K562 (cell line): Measurements from ENCODE around the gene FEN1. TPM values are rescaled to one million over a fixed set of nuclear protein-coding genes. Genes with fewer than 3 reads are reported as not detected.

Experiments used
- ATF1 ChIP-seq, 2 experiments: fragments of 450-650 bp in 1 of 2; IDR thresholded peaks; 2 replicates each; pipeline ENCODE4 v1.6.1; 2016; ENCODE audit warnings: missing compliant biosample characterization in 1 of 2, missing genetic modification characterization in 1 of 2
- BMI1 ChIP-seq: fragments of 150-350 bp; IDR thresholded peaks from 2 replicates; pipeline ENCODE4 v1.6.1; 2014; ENCODE audit warnings: low read length
- BRCA1 ChIP-seq, 2 experiments: fragments of 450-650 bp in 1 of 2; sonication (generic) in 1 of 2; formaldehyde crosslinking in 1 of 2; IDR thresholded peaks; 2 replicates each; pipeline versions ENCODE4 v1.5.0 to v1.6.1; 2017 to 2020; ENCODE audit warnings: mild to moderate bottlenecking in 1 of 2, missing genetic modification reagents in 1 of 2
- BRD4 ChIP-seq: fragments of 200-600 bp; sonication (generic); IDR thresholded peaks from 2 replicates; pipeline ENCODE4 v1.6.1; 2017; ENCODE audit warnings: inconsistent platforms
- CSDE1 ChIP-seq, 2 experiments: fragments of 450-650 bp; IDR thresholded peaks; 2 replicates each; pipeline ENCODE4 v1.6.1; 2016; ENCODE audit warnings: mild to moderate bottlenecking in 1 of 2
- ETV6 ChIP-seq, 3 experiments: fragments of 150-350 bp in 1 of 3; sonication (generic) in 1 of 3; formaldehyde crosslinking in 1 of 3; IDR thresholded peaks; 2 replicates each; pipeline versions ENCODE4 v1.6.1 to v1.8.0; 2014 to 2022; ENCODE audit warnings: borderline replicate concordance in 2 of 3, low read depth in 2 of 3, antibody characterized with exemption in 1 of 3, low read length in 1 of 3, mild to moderate bottlenecking in 1 of 3, missing genetic modification reagents in 1 of 3
- FOXK2 ChIP-seq, 2 experiments: fragments of 450-650 bp; IDR thresholded peaks in 1 of 2; conservative IDR thresholded peaks in 1 of 2; 2 replicates each; pipeline ENCODE4 v1.6.1; 2016; ENCODE audit warnings: low read depth in 2 of 2, mild to moderate bottlenecking in 1 of 2
- GABPB2 ChIP-seq: fragments of 250-450 bp; sonication (Bioruptor Pico); conservative IDR thresholded peaks from 2 replicates; pipeline ENCODE4 v1.5.1; 2021; ENCODE audit warnings: mild to moderate bottlenecking
- MAFK ChIP-seq: IDR thresholded peaks from 2 replicates; pipeline ENCODE4 v1.6.1; 2011; ENCODE audit warnings: low read length, improper control_type of control experiment
- NR2F6 ChIP-seq: fragments of 450-650 bp; formaldehyde crosslinking; IDR thresholded peaks from 2 replicates; pipeline ENCODE4 v1.4.0; 2020; ENCODE audit warnings: mild to moderate bottlenecking
- PHF20 ChIP-seq: fragments of 450-650 bp; IDR thresholded peaks from 2 replicates; pipeline ENCODE4 v1.6.1; 2018; ENCODE audit not compliant: partially characterized antibody
- POLR2AphosphoS2 ChIP-seq: IDR thresholded peaks from 2 replicates; pipeline ENCODE4 v1.6.1; 2012; ENCODE audit warnings: low read length, improper control_type of control experiment
- POLR3A ChIP-seq: IDR thresholded peaks from 2 replicates; pipeline ENCODE4 v1.6.1; 2011; ENCODE audit warnings: borderline replicate concordance, mild to moderate bottlenecking, moderate library complexity; ENCODE audit not compliant: insufficient read length, insufficient read depth; ENCODE audit errors: extremely low read depth
- RBM22 ChIP-seq: fragments of 200-400 bp; formaldehyde crosslinking; IDR thresholded peaks from 2 replicates; pipeline ENCODE4 v1.6.1; 2018; ENCODE audit warnings: low read length, low read depth; ENCODE audit not compliant: poor library complexity, severe bottlenecking
- RHOXF2B ChIP-seq: fragments of 250-450 bp; sonication (Bioruptor Pico); conservative IDR thresholded peaks from 2 replicates; pipeline ENCODE4 v1.5.1; 2021
- SIX5 ChIP-seq, 2 experiments: IDR thresholded peaks; 2 replicates each; pipeline ENCODE4 v1.6.1; 2011; ENCODE audit warnings: low read length in 2 of 2, borderline replicate concordance in 1 of 2, low read depth in 1 of 2, mild to moderate bottlenecking in 1 of 2, moderate library complexity in 1 of 2; ENCODE audit not compliant: insufficient read depth in 1 of 2
- SMAD3 ChIP-seq: fragments of 450-650 bp; formaldehyde crosslinking; conservative IDR thresholded peaks from 2 replicates; pipeline ENCODE4 v1.4.0; 2020; ENCODE audit warnings: mild to moderate bottlenecking
- XRCC3 ChIP-seq: fragments of 450-650 bp; IDR thresholded peaks from 2 replicates; pipeline ENCODE4 v1.6.1; 2017; ENCODE audit warnings: mild to moderate bottlenecking, moderate library complexity
- ZBTB7A ChIP-seq: IDR thresholded peaks from 2 replicates; pipeline ENCODE4 v1.6.1; 2011; ENCODE audit warnings: low read depth, mild to moderate bottlenecking, low read length, moderate library complexity, borderline replicate concordance; ENCODE audit not compliant: control insufficient read depth
- ZNF3 ChIP-seq: fragments of 250-450 bp; sonication (Bioruptor Pico); IDR thresholded peaks from 2 replicates; pipeline ENCODE4 v1.5.0; 2021; ENCODE audit warnings: mild to moderate bottlenecking, moderate library complexity
- ZNF324 ChIP-seq: fragments of 250-450 bp; sonication (Bioruptor Pico); IDR thresholded peaks from 2 replicates; pipeline ENCODE4 v1.4.0; 2020; ENCODE audit warnings: mild to moderate bottlenecking
- ZSCAN32 ChIP-seq: fragments of 450-650 bp; formaldehyde crosslinking; IDR thresholded peaks from 2 replicates; pipeline ENCODE4 v1.4.0; 2020; ENCODE audit warnings: mild to moderate bottlenecking, moderate library complexity
- polyA plus RNA-seq, 8 experiments: library from polyadenylated mRNA; depleted of rRNA in 4 of 8; stranded (reverse) in 5 of 8; unstranded in 3 of 8; fragments of >200 nt; fragmentation: Nextera tagmentation in 2 of 8; fragmentation: Illumina TruSeq in 1 of 8; extraction: Ambion mirVana in 2 of 8; extraction: Trizol in 1 of 8; gene quantifications; 2 replicates each; pipeline versions ENCODE4 v1.2.1 to v1.2.3, GENCODE V29; 2011 to 2014; ENCODE audit warnings: inconsistent platforms in 1 of 8, missing spikeins in 1 of 8
- total RNA-seq, 7 experiments: library from RNA; depleted of rRNA in 6 of 7; stranded (reverse); fragments of >200 nt in 6 of 7; fragmentation: Illumina TruSeq in 2 of 7; extraction: Trizol in 2 of 7; gene quantifications; 2 replicates each; pipeline versions ENCODE4 v1.2.1 to v1.2.3, GENCODE V29; 2011 to 2021; ENCODE audit warnings: low replicate concordance in 1 of 7
- TF ChIP-seq, protein P1 (sequence below): fragments of 450-650 bp; IDR thresholded peaks from 2 replicates; pipeline ENCODE4 v1.6.1; 2016; ENCODE audit warnings: mild to moderate bottlenecking
- TF ChIP-seq, protein P2 (sequence below): fragments of 250-450 bp; sonication (Bioruptor Pico); IDR thresholded peaks from 2 replicates; pipeline ENCODE4 v1.5.0; 2021
- TF ChIP-seq, protein P3 (sequence below): sonication (generic); IDR thresholded peaks from 2 replicates; pipeline ENCODE4 v1.6.1; 2016

FEN1 gene
- total and polyA plus RNA-seq, 9 of the 15 experiments (the other 6 are each of a cell fraction or from before 2014, with no cell fraction given): 58.1 to 156 (median 137) TPM

DNA sequence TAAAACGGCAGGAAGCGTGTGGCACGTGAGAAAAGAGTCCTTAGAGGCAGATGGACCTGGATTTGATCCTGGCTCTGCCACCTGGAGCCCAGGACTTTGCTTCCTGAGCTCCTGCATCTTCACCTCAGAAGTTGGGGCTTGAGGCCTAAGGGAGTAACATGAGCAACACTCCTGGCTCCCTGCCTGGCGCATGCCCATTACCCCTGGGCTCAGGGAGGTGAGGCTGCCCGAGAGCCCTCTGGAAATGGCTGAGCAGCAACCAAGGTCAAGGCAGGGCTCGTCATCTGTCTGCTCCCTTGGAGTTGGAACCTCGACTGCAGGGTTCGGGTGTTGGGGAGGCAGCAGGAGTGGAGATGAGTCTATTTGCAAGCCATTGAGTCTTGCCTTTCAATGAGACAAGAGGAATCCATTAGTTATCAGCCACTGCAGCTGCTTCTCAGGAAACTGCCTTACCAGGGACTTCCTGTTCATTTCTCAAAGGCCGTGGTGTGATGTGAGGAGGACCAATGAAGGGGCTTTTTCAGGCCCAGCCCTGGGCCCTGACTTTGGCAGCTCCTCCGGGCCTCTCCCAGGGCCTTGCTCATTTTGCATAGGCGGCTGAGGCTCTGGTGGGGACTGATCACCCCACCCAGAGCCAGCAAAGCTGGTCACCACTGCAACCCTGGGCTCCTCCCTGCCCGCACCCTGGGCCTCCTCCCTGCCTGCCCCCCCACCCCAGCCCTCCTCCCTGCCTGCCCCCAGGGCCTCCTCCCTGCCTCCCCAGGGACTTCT, 41.8 kb downstream of the FEN1 start (continued):
- TF ChIP-seq FOXK2 (conservative IDR thresholded peaks at IDR 0.05 in 1 of 2, IDR thresholded peaks at IDR 0.05 in 1 of 2; ENCODE audit: low read depth in 2 of 2) (no peak), NR2F6 (no peak), ETV6 (IDR thresholded peaks at IDR 0.05; ENCODE audit: borderline replicate concordance in 1 of 2, low read depth in 2 of 2, low read length in 1 of 2) (no peak), ETV6 (CRISPR knock-in tag; IDR thresholded peaks at IDR 0.05; ENCODE audit: borderline replicate concordance) (no peak), ZSCAN32 (CRISPR knock-in tag) (no peak), BMI1 (no peak), SIX5 (IDR thresholded peaks at IDR 0.05; ENCODE audit: borderline replicate concordance in 1 of 2, insufficient read depth in 1 of 2, low read depth in 1 of 2, low read length in 2 of 2) (no peak), BRCA1 (IDR thresholded peaks at IDR 0.05) (no peak), BRCA1 (CRISPR knock-in tag; IDR thresholded peaks at IDR 0.05) (no peak), POLR3A (no peak), ZNF3 (no peak), ZBTB7A (no peak), ATF1 (CRISPR knock-in tag; IDR thresholded peaks at IDR 0.05) (no peak), ATF1 (tag; IDR thresholded peaks at IDR 0.05) (0 out of 2 replicates have a peak, but pooled peaks have one; percentile 43), RHOXF2B (CRISPR knock-in tag) (no peak), GABPB2 (no peak), XRCC3 (no peak), ZNF324 (CRISPR knock-in tag) (no peak), SMAD3 (no peak), PHF20 (no peak), CSDE1 (IDR thresholded peaks at IDR 0.05) (peak in 1 of 2 experiments; percentile 46; a peak in 1 of 4 replicates), RBM22 (no peak), POLR2AphosphoS2 (no peak), BRD4 (peak; percentile 49; the same call in 1 of the 2 replicates), MAFK (0 out of 2 replicates have a peak, but pooled peaks have one; percentile 24)
- TF ChIP-seq, protein P1, sequence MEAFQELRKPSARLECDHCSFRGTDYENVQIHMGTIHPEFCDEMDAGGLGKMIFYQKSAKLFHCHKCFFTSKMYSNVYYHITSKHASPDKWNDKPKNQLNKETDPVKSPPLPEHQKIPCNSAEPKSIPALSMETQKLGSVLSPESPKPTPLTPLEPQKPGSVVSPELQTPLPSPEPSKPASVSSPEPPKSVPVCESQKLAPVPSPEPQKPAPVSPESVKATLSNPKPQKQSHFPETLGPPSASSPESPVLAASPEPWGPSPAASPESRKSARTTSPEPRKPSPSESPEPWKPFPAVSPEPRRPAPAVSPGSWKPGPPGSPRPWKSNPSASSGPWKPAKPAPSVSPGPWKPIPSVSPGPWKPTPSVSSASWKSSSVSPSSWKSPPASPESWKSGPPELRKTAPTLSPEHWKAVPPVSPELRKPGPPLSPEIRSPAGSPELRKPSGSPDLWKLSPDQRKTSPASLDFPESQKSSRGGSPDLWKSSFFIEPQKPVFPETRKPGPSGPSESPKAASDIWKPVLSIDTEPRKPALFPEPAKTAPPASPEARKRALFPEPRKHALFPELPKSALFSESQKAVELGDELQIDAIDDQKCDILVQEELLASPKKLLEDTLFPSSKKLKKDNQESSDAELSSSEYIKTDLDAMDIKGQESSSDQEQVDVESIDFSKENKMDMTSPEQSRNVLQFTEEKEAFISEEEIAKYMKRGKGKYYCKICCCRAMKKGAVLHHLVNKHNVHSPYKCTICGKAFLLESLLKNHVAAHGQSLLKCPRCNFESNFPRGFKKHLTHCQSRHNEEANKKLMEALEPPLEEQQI: no peak
- TF ChIP-seq, protein P2, sequence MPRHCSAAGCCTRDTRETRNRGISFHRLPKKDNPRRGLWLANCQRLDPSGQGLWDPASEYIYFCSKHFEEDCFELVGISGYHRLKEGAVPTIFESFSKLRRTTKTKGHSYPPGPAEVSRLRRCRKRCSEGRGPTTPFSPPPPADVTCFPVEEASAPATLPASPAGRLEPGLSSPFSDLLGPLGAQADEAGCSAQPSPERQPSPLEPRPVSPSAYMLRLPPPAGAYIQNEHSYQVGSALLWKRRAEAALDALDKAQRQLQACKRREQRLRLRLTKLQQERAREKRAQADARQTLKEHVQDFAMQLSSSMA (CRISPR knock-in tag): no peak
- TF ChIP-seq, protein P3, sequence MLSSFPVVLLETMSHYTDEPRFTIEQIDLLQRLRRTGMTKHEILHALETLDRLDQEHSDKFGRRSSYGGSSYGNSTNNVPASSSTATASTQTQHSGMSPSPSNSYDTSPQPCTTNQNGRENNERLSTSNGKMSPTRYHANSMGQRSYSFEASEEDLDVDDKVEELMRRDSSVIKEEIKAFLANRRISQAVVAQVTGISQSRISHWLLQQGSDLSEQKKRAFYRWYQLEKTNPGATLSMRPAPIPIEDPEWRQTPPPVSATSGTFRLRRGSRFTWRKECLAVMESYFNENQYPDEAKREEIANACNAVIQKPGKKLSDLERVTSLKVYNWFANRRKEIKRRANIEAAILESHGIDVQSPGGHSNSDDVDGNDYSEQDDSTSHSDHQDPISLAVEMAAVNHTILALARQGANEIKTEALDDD: peak; percentile 33; the same call in 1 of the 2 replicates
